ENCODE results near the gene PAQR9. TPM values are rescaled to one million over a fixed set of nuclear protein-coding genes. Genes with fewer than 3 reads are reported as not detected.

Gene PAQR9
- total RNA-seq, 1 experiment from 2014 or later, result 0.17 TPM

GRCh38 chr3:142982038-142982773, 18.7 kb upstream of the PAQR9 start:
- H3K9me3 ChIP-seq (ENCODE audit: control insufficient read depth in 1 of 2, insufficient read depth in 1 of 2, low read depth in 1 of 2, low read length in 2 of 2), result no peaks in the 10 kb centered on the region
- no peak overlapping the region for H3K4me3 ChIP-seq (replicated peaks in 1 of 2; ENCODE audit: low read depth in 1 of 2, low read length in 2 of 2)
- no peaks in the 10 kb centered on the region for H3K9me2 ChIP-seq (ENCODE audit: insufficient read depth)
- no TSS peak for BruUV-seq (replicated peaks)
- POLR2A ChIA-PET, result interaction anchor here (0.8 kb wide), 1 partner anchor 21 kb away, joined by 3 read pairs; no protein-coding TSS in a partner anchor
- TF ChIP-seq CBX3 (IDR thresholded peaks at IDR 0.05; ENCODE audit: low read depth), result no peak
- TF ChIP-seq REST (IDR thresholded peaks at IDR 0.05; ENCODE audit: low read depth), result no peak
- TF ChIP-seq SRF (IDR thresholded peaks at IDR 0.05; ENCODE audit: low read depth), result no peak
- no peak for TF ChIP-seq ZBTB33 (IDR thresholded peaks at IDR 0.05; ENCODE audit: extremely low read depth, insufficient replicate concordance, low read length)
- no peak for TF ChIP-seq MAX (IDR thresholded peaks at IDR 0.05)
- TF ChIP-seq CTCF (IDR thresholded peaks at IDR 0.05 in 2 of 3, conservative IDR thresholded peaks at IDR 0.05 in 1 of 3; ENCODE audit: borderline replicate concordance in 1 of 3, insufficient read depth in 1 of 3, low read depth in 2 of 3, low read length in 2 of 3), result no peak
- TF ChIP-seq ZFX (IDR thresholded peaks at IDR 0.05), result no peak
- no peak for TF ChIP-seq SIN3A (IDR thresholded peaks at IDR 0.05; ENCODE audit: low read depth)
- no peak for TF ChIP-seq SP1 (IDR thresholded peaks at IDR 0.05; ENCODE audit: low read depth)
- no peak for TF ChIP-seq ELF1 (IDR thresholded peaks at IDR 0.05; ENCODE audit: borderline replicate concordance, low read depth)
- TF ChIP-seq EZH2phosphoT487 (IDR thresholded peaks at IDR 0.05; ENCODE audit: borderline replicate concordance), result no peak
- TF ChIP-seq FOSL1 (IDR thresholded peaks at IDR 0.05; ENCODE audit: low read depth), result no peak
- H4K20me1 ChIP-seq (ENCODE audit: insufficient read depth), result no peaks in the 10 kb centered on the region
- no peaks in the 10 kb centered on the region for H3K36me3 ChIP-seq (ENCODE audit: control insufficient read depth in 1 of 2, insufficient read depth in 2 of 2, low read length in 2 of 2)
- RAD21 ChIA-PET (ENCODE audit: low non-redundant PET in 1 of 2, low total read pairs in 2 of 2, uncharacterized antibody in 2 of 2, unreplicated experiment in 2 of 2), result no interaction called here
- H3K4me1 ChIP-seq (ENCODE audit: control insufficient read depth in 1 of 2, insufficient read depth in 2 of 2, low read length in 2 of 2), result peaks cover 0 to 4% of the 10 kb centered on the region in 2 experiments; a peak in 3 of 4 replicates
- DNase-seq (ENCODE audit: low read depth, low spot score) (no peak), ATAC-seq (no peak)
- no peak overlapping the region for H2AFZ ChIP-seq (ENCODE audit: low read depth, low read length, poor library complexity, severe bottlenecking)
- CTCF ChIA-PET, result interaction anchor here (1.9 kb wide), 1 partner anchor 153 kb away, joined by 9 read pairs; no protein-coding TSS in a partner anchor
- H3K79me2 ChIP-seq (ENCODE audit: insufficient read depth, low read length), result no peaks in the 10 kb centered on the region
- no peak overlapping the region for H3K27ac ChIP-seq (ENCODE audit: low read depth, low read length)
- H3K27me3 ChIP-seq (ENCODE audit: insufficient read depth, low read length), result no peaks in the 10 kb centered on the region
- no peak overlapping the region for H3K4me2 ChIP-seq (ENCODE audit: low read length)
- H3K9ac ChIP-seq (ENCODE audit: low read length), result no peak overlapping the region
- intact Hi-C loops (cut with micrococcal nuclease), result no loop called here
